ENCODE data around the gene FURIN. TPM values are rescaled to one million over a fixed set of nuclear protein-coding genes. Genes with fewer than 3 reads are reported as not detected.
"Not testable (repeated sequence)": the region's sequence is repeated elsewhere in the genome, so short reads cannot be mapped to it uniquely, and the experiment has no call there.

FURIN gene
- total RNA-seq, 2 experiments from 2014 or later: 443 to 448 TPM

- Mint-ChIP-seq H3K36me3 (ENCODE audit: low read depth) (no peaks in the 10 kb centered on the region), H3K27me3 (ENCODE audit: low read depth) (peaks cover 2% of the 10 kb centered on the region), H3K27ac (no peak overlapping the region), H3K9me3 (no peaks in the 10 kb centered on the region), H3K4me1 (ENCODE audit: low read depth) (peaks cover 12% of the 10 kb centered on the region), H3K4me3 (no peak overlapping the region)
- CTCF ChIA-PET: interaction anchor here (1.2 kb wide), 1 partner anchor 45 kb away, joined by 3 read pairs; the partner anchor contains the start of gene UNC45A
- intact Hi-C loops (cut with micrococcal nuclease): loop anchor here (5.0 kb wide), 1 partner anchor 198 kb away; no protein-coding TSS in a partner anchor
- DNase-seq: no peak
Observed at GRCh38 chr15:90889736-90890456, 21.5 kb downstream of the FURIN start.

- Mint-ChIP-seq H3K4me1 (ENCODE audit: low read depth) (peaks cover 3% of the 10 kb centered on the region), H3K27me3 (ENCODE audit: low read depth) (no peaks in the 10 kb centered on the region), H3K4me3 (no peak overlapping the region), H3K27ac (no peak overlapping the region), H3K9me3 (no peaks in the 10 kb centered on the region), H3K36me3 (ENCODE audit: low read depth) (no peaks in the 10 kb centered on the region)
- CTCF ChIA-PET: interaction anchor here (0.8 kb wide), 1 partner anchor 243 kb away, joined by 3 read pairs; no protein-coding TSS in a partner anchor
- no peak for DNase-seq
- intact Hi-C loops (cut with micrococcal nuclease): no loop called here
Observed at GRCh38 chr15:90890839-90891238, 22.5 kb downstream of the FURIN start.

- intact Hi-C loops (cut with micrococcal nuclease): no loop called here
- Mint-ChIP-seq H3K27ac (no peak overlapping the region), H3K9me3 (no peaks in the 10 kb centered on the region), H3K4me1 (ENCODE audit: low read depth) (no peaks in the 10 kb centered on the region), H3K36me3 (ENCODE audit: low read depth) (no peaks in the 10 kb centered on the region), H3K4me3 (no peak overlapping the region), H3K27me3 (ENCODE audit: low read depth) (no peaks in the 10 kb centered on the region)
- CTCF ChIA-PET: interaction anchor here (1.7 kb wide), 1 partner anchor 10 kb away, joined by 4 read pairs; no protein-coding TSS in a partner anchor
- no peak for DNase-seq
Observed at GRCh38 chr15:90891346-90891949, 23.1 kb downstream of the FURIN start.

GRCh38 chr15:90892023-90892422 lies 23.6 kb downstream of the FURIN start:
- no peaks in the 10 kb centered on the region for H3K4me1 Mint-ChIP-seq (ENCODE audit: low read depth)
- intact Hi-C loops (cut with micrococcal nuclease): no loop called here
- CTCF ChIA-PET: interaction anchor here (1.7 kb wide), 1 partner anchor 9 kb away, joined by 4 read pairs; no protein-coding TSS in a partner anchor
- no peak for DNase-seq
- no peaks in the 10 kb centered on the region for H3K36me3 Mint-ChIP-seq (ENCODE audit: low read depth)
- H3K27me3 Mint-ChIP-seq (ENCODE audit: low read depth): no peaks in the 10 kb centered on the region
- no peak overlapping the region for H3K4me3 Mint-ChIP-seq
- H3K9me3 Mint-ChIP-seq: no peaks in the 10 kb centered on the region
- H3K27ac Mint-ChIP-seq: no peak overlapping the region

- no peaks in the 10 kb centered on the region for H3K9me3 Mint-ChIP-seq
- no peaks in the 10 kb centered on the region for H3K36me3 Mint-ChIP-seq (ENCODE audit: low read depth)
- H3K4me1 Mint-ChIP-seq (ENCODE audit: low read depth): no peaks in the 10 kb centered on the region
- CTCF ChIA-PET: interaction anchor here (1.0 to 1.7 kb wide), 4 partner anchors 9 to 249 kb away, joined by 4 to 10 read pairs (median 5); partner anchors contain the start of genes HDDC3 and MAN2A2
- H3K27me3 Mint-ChIP-seq (ENCODE audit: low read depth): no peaks in the 10 kb centered on the region
- DNase-seq: no peak
- H3K4me3 Mint-ChIP-seq: no peak overlapping the region
- intact Hi-C loops (cut with micrococcal nuclease): no loop called here
- no peak overlapping the region for H3K27ac Mint-ChIP-seq
Observed at GRCh38 chr15:90892498-90893174, 24.2 kb downstream of the FURIN start.

DNA sequence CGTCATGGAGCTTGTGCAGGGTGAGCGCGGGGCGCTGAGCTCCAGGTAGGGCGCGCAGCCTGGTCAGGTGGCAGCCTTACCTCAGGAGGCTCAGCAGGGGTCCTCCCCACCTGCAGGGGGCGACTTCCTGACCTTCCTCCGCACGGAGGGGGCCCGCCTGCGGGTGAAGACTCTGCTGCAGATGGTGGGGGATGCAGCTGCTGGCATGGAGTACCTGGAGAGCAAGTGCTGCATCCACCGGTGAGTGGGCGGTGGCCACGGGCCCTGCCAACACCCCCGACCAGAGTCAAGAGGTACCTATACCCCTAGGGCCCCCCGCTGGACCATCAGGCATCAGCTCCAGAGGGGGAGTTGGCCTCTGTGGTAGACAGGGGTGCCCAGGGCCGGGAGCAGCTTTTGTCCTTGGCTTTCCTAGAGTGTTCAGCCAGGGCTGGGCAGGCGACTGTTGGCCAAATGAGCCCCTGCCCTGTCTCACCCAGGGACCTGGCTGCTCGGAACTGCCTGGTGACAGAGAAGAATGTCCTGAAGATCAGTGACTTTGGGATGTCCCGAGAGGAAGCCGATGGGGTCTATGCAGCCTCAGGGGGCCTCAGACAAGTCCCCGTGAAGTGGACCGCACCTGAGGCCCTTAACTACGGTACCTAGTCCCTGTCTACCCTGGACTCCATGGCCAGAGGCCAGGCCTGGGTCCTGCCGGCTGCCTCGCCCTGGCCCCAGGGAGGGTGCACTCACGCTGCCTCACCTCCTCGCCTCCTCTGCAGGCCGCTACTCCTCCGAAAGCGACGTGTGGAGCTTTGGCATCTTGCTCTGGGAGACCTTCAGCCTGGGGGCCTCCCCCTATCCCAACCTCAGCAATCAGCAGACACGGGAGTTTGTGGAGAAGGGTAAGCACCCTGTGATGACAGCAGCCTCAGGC lies 25.0 kb downstream of the FURIN start:
- intact Hi-C loops (cut with micrococcal nuclease): no loop called here
- no peaks in the 10 kb centered on the region for H3K9me3 Mint-ChIP-seq
- no peaks in the 10 kb centered on the region for H3K4me1 Mint-ChIP-seq (ENCODE audit: low read depth)
- H3K4me3 Mint-ChIP-seq: no peak overlapping the region
- DNase-seq: no peak
- no peaks in the 10 kb centered on the region for H3K27me3 Mint-ChIP-seq (ENCODE audit: low read depth)
- H3K36me3 Mint-ChIP-seq (ENCODE audit: low read depth): no peaks in the 10 kb centered on the region
- CTCF ChIA-PET: interaction anchor here (0.6 to 1.7 kb wide), 6 partner anchors 8 to 255 kb away, joined by 3 to 10 read pairs (median 4); partner anchors contain the start of genes HDDC3 and MAN2A2
- H3K27ac Mint-ChIP-seq: no peak overlapping the region

GRCh38 chr15:90895571-90896117 lies 27.3 kb downstream of the FURIN start:
- no peak overlapping the region for H3K27ac Mint-ChIP-seq
- H3K4me1 Mint-ChIP-seq (ENCODE audit: low read depth): no peaks in the 10 kb centered on the region
- H3K9me3 Mint-ChIP-seq: no peaks in the 10 kb centered on the region
- intact Hi-C loops (cut with micrococcal nuclease): no loop called here
- CTCF ChIA-PET: interaction anchor here (2.4 to 4.0 kb wide), 2 partner anchors 10 to 38 kb away, joined by 20 to 29 read pairs; partner anchors contain the start of genes HDDC3 and UNC45A
- no peak overlapping the region for H3K4me3 Mint-ChIP-seq
- H3K36me3 Mint-ChIP-seq (ENCODE audit: low read depth): no peaks in the 10 kb centered on the region
- H3K27me3 Mint-ChIP-seq (ENCODE audit: low read depth): no peaks in the 10 kb centered on the region
- no peak for DNase-seq

- H3K4me1 Mint-ChIP-seq (ENCODE audit: low read depth): peaks cover 12% of the 10 kb centered on the region
- H3K9me3 Mint-ChIP-seq; H3K27me3 Mint-ChIP-seq (ENCODE audit: low read depth); H3K36me3 Mint-ChIP-seq (ENCODE audit: low read depth); H3K27ac Mint-ChIP-seq; H3K4me3 Mint-ChIP-seq; DNase-seq; intact Hi-C loops (cut with micrococcal nuclease): not testable (repeated sequence)
- CTCF ChIA-PET: interaction anchor here (0.6 to 4.0 kb wide), 5 partner anchors 8 to 571 kb away, joined by 3 to 29 read pairs (median 3); partner anchors contain the start of genes HDDC3 and UNC45A
Observed at GRCh38 chr15:90897131-90897655, 28.8 kb downstream of the FURIN start.

DNA sequence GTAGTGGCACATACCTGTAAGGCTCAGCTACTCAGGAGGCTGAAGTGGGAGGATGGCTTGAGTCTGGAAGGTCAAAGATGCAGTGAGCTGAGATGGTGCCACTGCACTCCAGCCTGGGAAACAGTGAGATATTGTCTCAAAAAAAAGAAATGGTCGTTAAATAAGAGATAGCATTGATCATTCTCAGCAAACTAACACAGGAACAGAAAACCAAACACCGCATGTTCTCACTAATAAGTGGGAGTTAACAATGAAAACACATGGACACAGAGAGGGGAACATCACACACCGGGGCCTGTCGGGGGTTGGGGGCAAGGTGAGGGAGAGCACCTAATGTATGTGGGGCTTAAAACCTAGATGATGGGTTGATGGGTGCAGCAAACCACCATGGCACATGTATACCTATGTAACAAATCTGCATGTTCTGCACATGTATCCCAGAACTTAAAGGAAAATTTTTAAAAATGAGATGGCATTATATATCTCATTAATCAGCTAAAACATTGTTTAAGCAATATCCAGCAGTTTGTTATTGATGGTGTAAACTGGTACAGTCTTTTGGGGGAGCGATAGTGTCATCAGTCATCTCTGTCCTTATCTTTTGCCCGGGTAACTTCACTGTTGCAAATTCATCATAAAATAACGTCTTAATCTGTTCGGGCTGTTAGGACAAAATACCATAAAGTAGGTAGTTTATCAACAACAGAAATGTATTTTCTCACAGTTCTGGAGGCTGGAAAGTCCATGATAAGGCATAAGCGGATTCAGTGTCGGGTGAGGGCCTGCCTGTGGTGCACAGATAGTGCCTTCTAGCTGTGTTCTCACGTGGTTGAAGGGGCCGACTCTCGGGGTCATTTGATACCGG lies 33.0 kb downstream of the FURIN start:
- H3K36me3 Mint-ChIP-seq (ENCODE audit: low read depth): peaks cover 18% of the 10 kb centered on the region
- no peak for DNase-seq
- intact Hi-C loops (cut with micrococcal nuclease): loop anchor here (1.0 to 5.0 kb wide), 4 partner anchors 29 to 184 kb away; partner anchors contain the start of genes BLM and VPS33B

More for the DNA sequence above, 33.0 kb downstream of the FURIN start:
- peak overlapping the region; percentile 88 for H3K27ac Mint-ChIP-seq
- CTCF ChIA-PET: interaction anchor here (0.6 to 8.1 kb wide), 11 partner anchors 9 to 419 kb away, joined by 3 to 169 read pairs (median 4); partner anchors contain the start of genes BLM, HDDC3 and UNC45A
- H3K9me3 Mint-ChIP-seq: no peaks in the 10 kb centered on the region
- no peaks in the 10 kb centered on the region for H3K27me3 Mint-ChIP-seq (ENCODE audit: low read depth)
- H3K4me1 Mint-ChIP-seq (ENCODE audit: low read depth): peaks cover 27% of the 10 kb centered on the region
- peak overlapping the region; percentile 86 for H3K4me3 Mint-ChIP-seq

Data from activated naive CD4-positive, alpha-beta T cell treated with anti-CD3 and anti-CD28 coated beads for 36 hours (primary cell).